GM21717 (cell line): ENCODE results near the gene SLC26A6.

Source experiments
- ATAC-seq: cut with Tn5 transposase; IDR thresholded peaks from one replicate; pipeline ENCODE4 v1.9.1; 2021; ENCODE audit warnings: mild to moderate bottlenecking, moderate library complexity; ENCODE audit not compliant: unreplicated experiment

Gene SLC26A6

DNA sequence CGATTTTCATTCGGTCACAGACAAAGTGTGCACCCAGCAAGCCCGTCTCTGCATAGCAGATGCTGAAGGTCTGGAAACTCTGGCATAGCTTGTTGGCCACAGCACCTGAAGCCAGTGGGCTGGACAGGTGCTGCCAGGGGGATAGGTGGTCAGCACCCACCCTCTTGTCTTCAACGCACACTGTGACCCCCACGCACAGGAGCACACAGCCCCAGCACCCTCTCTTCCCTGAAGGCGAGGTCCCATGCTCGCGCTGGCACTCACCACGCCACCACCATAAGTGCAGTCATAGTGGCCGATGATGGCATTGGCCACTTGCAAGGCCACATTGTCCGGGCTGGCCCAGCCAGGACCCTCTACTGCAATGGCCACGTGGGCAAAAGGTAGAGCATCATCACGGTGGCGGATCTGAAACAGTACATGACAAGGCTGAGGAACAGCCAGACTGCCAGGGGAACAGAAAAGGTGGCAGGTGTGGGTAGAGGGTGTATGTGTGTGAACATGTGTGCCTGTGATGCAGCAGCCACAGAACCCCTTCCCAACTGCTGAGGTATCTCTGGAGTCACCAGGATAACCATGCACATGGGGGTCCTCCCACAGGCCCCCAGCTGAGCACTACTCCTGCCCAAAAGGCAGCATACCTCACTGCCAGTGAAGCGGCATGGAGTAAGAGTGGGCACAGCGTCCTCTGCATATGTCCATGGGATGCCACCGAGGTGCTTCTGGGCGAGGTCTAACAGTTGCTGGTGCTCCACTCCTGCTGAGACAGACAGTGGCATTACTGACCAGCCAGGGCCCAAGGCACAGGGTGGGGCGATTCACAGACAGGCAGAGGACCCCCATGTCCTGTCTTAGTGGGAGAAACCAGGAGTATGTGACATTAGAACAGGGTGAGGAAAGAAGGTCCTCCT, 34.3 kb downstream of the SLC26A6 start:
- ATAC-seq = no peak

DNA sequence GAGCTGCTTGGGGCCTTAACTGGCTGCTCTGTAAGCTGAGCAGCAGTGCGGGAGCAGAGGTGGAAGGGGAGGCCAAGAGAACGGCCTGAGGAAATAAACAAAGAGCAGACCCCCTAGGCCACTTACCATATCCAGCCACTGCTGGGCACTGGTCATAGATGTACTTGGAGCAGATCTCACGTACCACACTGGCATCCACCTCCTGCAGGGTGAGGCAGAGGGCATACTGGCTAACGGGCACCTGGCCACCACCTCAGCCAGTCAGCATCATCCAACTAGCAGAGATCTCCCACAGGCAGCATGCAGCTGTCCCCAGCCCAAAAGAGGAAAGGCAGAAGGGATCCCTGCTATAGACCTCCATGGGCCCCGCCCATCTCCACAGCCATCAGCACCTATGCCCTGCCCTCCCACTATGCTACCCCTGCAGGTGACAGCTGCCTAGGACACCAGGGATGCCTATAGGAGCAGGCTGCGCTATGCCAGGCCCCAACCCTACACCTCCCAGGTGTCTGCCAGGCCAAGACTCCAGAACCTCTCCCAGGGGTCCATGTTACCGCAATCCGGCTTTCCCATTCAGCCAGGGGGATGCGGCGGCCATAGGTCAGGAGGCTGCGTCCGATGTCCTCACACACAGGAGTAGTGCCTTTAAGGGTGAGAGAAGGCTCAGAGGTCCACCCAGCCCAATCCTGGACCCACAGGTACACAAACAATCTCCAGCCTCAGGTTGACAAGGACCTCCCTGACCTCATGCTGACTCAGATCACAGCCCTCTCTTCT, 35.6 kb downstream of the SLC26A6 start:
- ATAC-seq = no peak

DNA sequence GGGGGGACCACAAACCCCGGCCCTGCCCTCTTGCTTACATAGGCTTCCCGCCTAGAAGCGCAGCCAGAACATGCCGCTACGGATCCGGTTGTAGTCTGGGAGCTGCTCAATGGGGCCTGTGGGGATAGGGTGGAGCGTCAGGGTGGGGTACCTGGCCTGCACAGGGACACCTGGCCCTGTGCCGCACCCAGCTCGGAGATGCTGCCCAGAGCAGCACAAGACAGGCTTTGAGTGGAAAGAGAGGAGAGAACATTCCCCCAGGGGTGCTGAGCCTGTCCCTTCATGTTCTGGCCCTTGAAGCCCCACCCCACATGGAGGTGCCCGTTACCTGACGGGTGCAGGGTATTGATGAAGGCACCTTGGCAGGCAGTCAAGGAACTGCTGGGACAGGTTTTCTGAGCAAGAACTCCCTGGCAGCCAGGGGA, 36.2 kb downstream of the SLC26A6 start:
- no peak for ATAC-seq

DNA sequence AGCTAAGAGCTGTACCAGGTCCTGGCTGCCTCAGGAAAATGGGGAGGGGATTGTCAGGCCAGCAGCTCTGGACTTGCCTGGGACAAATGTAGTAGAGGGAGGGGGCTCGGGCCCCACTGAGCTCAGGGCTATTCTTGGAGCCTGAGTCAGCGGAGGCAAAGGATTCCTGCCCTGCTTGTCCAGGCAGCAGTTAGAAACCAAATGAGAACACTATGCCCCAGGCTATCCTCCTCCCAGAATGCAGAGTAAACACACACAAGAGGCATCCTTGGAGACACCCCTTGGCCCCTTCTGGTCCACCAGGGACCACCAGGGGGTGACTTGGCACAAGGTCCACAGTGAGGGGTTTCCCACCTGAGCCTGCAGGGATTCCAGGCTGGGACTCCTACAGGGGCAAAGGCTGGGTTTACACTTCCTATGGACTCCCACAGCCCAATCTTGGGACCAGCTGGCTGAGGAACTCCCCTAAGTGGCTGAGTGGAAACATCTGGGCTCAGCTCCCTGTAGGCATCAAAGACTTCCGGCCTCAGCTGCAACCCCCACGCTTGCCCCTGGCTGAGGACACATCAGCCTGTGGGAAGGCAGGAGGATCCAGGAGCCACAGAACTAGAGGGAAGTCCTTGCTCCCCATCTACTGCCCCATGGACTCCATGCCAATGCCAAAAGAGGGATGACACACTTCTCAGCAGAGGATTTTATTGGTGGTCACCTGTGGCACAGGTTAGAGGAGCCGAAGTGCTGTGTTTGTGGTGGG, 36.8 kb downstream of the SLC26A6 start:
- no peak for ATAC-seq

DNA sequence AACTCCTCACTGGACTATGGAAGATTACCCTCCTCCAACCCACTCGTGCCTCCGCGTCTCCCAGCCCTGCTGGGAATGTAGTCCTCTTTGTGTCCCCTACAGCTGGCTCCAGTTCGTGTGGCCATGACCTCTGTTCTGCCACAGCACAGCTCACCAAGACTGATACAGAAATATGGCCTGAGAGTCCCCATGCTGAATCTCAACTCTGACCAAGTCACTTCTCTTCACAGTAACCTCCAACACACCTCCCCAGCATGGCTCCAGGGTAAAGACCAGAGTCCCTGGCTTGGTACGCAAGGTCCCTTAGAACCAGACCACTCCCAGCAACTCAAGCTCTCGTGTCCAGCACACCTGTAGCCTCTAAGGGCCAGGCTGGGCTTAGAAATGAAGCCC, 37.9 kb downstream of the SLC26A6 start:
- ATAC-seq = no peak

DNA sequence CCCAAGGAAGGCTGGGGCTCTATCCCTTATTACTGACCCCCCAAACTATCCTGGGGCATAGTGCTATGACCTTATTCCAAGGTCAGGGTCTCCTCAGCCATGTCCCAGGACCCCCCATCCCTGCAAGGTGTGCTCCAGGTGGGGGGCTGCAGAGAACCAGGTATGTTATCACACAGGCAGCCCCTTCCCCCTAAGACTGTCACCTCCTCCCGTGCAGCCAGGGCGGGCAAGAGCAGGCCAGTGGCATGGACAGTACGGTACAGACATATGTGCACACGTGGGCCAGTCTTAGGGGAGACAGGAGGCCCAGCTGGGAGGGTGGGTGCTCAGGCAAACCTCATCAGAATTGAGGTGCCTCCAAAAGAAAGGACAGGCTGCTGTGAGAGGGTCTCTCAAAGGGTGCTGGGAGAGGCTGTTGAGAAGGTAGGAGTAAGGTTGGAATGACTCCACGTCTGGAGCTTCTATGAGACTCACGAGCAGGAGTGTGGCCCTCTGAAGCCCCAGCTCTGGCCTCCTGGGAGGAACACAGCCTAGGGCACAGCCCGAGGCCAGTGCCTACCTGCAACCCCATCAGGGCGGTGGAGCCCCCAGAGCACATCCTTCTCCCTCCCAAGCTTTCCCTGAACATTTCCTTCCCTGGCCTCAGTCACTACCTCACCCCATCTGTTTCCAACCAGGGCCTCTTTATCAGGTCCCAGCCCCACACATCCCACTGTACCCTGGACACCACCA, 38.4 kb downstream of the SLC26A6 start:
- no peak for ATAC-seq

DNA sequence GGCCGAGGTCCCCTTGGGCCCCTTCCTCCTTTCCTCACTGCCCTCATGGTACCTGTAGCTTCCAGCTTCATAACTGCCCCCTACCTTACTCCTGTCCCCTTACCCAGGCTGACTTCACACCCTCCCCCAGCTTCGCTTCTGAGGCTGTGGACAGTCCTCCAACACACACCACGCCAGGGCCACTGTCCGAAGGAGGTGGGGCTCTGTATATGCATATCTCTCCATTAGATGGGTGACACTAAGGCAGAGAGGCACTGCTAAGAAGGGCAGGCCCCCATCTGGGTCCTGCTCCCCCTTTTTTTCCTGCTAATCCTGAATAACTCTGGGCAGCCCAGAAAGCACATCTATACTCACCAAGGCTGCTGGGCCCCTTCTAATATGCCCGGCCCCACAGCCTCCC, 39.1 kb downstream of the SLC26A6 start:
- ATAC-seq = no peak

DNA sequence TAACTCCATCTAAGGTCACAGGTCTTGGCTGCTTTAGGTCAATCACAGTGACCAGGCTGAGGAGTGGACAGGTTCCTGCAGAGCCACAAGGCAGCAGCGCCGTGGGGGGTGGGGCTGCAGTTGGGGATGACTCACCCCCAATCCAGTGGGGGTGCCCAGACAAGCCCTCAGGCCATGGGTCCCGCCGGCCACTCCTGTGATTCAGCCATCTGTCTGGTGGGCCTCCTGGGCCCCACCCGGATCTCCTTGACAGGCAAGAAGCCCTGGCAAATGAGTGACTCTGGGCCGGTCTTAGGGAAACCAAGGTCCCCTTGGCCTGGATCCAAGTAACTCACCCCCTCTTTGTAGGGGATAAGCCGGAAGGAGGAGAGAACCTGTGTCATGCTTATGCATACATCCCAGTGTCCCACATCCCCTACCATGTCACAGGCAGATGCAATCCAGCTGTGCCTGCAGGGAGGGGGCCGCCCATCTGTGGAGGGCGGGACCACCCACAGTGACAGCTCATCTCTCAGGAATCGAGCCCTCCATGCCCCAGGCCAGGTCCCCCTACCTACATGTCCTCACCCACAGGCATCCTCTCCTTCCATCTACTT, 39.6 kb downstream of the SLC26A6 start:
- ATAC-seq = no peak

DNA sequence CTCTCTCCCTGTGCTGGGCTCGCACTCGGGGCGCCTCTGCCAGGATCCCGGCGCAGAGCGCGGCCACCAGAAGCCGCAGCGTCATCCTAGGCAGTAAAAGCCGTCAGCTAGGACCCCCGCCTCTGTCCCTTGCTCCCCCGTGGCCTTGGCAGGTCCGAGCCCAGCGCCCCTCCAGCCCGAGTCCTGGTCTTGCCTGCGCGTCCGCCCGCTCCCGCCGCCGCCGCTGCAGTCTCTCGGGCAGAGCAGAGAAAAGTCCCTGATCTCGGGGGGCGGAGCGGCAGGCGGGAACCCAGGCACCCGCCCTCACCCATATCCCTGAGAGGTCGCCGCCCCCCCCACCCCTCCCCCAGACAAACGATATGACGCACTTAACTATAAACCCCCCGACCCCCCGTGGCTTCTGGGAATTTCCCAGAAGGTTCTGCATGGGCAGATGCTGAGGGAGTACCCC, 40.2 kb downstream of the SLC26A6 start, which contains the start of gene COL7A1:
TSS of gene COL7A1 (minus strand) at position 255 of the 451 bp plus-strand sequence. CDS start at position 85, 170 bp downstream.
- no peak for ATAC-seq

DNA sequence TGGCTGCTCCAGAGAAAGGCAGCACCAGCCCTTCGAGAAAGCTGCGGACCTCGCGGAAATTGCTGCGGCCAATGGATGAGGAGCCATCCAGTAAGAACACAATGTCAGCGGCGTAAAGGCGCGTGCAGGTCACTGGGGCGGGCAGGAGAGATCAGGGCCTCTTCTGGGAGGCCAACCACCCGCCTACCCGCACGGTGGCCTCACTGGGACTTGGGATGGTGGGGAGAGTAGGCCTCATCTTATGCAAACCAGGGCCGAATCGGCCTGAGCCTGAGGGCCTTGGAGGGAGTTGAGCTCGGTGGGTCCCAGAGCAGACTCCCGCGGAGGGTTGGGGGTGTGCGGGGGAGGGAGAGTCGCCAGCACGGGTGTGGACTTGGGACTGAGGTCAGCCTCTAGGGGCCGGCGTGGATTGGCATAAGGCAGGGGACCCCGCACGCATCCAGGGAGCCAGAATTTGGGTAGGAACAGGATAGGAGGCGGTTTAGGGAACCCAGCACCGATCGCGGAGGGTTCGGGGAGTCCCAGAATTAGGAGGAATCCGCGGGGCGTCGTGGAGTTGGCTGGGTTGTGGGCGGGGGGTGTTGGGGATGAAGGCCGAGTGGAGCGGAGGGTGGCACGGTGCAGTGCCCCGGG, 40.7 kb downstream of the SLC26A6 start:
- ATAC-seq = no peak

DNA sequence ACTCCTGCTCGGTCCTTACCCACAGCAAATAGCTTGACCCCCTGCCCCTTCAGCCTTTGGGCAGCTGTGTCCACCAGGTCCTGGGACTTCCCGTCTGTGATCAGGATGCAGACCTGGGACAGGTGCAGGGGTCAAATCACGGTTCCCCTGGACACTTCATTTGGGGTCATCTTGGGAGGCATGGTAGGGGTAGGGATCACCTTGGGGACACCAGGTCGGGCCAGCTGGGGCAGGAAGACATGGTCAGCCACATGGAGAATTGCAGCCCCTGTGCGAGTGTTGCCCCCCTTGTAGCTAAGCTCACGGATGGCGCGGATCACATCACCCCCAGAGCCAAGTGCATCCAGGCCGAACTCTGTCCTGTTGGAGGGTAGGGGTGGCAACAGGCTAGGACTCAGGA, 41.9 kb downstream of the SLC26A6 start:
- no peak for ATAC-seq

DNA sequence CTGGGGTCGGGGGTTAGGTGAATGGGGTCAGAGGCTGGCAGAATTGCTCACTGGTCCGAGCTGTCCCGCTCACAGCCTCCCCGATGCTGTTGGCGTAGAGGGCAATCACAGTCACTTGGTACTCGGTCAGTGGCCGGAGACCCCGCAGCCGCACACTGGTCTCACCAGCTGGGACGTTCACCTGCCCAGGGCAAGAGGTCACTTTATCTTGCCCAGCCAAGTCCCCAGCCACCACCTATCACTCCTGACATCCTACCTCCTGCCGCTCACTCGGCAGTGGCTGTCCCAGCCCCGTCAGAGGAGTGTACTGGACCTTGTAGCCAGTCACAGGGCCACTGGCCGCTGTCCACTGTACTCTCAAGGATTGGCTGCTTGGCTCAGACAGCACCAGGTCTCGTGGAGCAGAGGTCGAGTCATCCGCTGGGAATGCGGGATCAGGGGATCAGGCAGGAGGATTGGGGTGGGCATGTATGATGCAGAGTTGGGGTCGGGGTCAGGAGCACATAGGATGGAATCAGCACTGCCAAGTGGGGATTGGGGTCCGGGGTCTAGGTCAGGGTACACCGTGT, 42.7 kb downstream of the SLC26A6 start:
- ATAC-seq = no peak

DNA sequence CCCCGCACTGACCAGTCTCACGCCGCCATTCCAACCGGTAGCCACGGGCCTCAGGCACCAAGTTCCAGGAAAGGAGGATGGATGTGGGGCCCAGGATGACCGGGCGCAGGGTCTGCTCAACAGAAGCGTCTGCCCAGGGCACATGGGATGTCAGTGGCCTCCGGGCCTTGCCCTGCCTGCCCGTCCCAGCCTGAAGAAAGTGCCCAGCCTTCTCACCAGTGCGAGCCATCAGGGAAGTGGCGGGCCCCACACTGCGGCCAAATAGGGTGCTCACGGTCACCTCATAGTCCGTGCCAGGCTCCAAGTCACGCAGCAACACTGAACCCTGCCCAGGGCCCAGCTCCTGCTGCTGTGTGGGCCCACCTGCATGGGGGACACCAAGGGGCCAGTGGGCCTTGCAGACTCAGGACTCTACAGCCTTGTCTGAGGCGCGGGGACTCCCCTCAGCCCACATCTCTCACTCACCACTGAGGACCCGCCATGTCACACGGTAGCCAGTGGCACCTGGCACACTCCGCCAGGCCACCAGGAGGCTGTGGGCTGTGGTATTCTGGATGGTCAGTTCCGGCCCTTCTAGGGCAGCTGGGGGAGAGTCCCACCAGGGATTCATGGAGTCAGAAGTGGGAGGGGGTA, 43.3 kb downstream of the SLC26A6 start:
- ATAC-seq = no peak

DNA sequence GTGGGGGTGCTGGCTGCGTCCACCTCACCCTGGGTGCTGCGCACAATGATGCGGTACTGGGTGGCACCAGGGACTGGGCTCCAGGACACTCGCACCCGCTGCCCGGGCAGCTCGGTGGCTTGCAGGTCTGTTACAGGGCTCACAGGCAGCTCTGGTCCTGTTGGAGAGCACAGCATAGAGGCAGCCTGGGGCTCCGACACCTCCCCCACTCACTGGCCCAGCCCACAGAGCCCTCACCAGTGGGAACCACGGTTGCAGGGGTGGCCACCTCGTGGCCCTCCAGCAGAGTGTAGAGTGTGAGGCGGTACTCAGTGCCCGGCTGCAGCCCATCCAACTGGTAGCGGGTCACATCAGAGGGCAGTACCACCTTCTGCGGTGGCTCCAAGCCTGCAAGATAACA, 43.8 kb downstream of the SLC26A6 start:
- no peak for ATAC-seq

DNA sequence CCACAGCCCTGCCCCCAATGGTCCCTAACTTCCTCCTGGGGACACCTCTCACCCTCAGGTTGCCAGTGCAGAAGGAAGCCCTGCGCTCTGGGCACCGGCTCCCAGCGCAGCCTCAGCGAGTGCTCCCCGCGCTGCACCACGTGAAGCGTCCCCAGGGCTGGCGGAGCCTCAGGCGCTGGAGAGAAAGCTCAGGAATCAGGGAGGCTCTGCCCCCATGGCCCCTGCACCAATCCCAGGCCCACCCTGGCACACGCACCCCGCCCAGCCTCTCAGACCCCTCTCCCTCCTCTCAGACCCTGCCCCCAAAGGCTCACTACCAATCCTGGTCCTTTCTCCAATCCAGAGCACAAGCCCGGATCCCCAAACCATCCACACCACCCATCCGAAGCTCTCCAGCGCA, 47.0 kb downstream of the SLC26A6 start:
- no peak for ATAC-seq

DNA sequence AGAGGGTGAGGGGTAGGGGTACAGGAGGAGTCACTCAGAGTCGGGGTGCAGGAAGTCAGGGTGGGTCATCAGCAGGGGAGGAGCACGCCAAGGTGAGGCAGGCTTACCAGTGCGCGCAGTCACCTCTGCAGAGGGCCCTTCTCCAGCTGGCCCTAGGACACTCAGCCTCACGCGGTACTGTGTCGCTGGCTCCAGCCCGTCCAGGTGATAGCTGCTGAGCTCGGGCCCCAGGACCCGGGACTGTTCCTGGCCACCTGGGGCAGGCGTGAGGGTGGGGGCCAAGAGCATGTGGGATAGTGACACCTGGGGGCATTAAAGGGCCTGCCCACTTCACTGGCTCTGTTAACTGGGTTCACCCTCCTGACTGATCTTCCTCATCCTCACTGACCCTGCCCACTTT, 47.6 kb downstream of the SLC26A6 start:
- no peak for ATAC-seq

DNA sequence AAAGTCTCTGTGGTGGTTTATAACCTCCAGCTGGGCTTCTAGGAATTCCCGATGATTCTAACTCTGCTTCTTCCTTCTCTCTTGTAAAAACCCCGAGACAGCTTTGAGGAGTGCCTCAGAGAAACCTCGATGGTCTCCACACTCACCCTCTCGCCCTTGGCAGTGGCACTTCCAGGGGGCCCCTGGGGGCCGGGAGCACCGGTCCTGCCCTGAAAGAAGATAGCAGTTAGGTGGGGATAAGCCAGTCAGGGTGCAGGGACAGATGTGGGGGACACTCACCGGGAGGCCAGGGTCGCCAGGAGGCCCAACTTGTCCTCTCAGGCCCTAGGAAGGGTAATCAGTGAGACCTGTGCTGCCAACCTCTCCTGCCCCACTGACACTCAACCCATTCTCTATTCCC, 49.9 kb downstream of the SLC26A6 start:
- ATAC-seq = no peak

DNA sequence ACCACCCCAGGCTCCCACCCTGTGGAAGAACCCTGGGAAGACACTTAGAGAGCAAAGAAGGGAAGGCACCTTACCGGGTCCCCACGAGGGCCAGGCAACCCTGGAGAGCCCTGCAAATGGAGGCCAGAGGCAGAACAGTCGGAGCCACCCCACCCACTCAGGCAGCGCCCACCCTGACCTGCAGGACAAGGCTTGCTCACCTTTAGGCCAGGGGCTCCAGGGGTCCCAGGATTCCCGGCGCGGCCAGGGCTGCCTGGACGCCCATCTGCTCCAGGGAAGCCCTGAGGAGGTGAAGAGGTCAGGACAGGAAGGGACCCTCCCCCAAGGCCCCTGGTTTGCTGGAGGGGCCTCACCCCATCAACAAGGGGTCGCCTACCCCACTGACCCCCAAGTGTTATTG, 50.4 kb downstream of the SLC26A6 start:
- no peak for ATAC-seq
